Prostate gland (tissue), 2 donors: ENCODE measurements around the gene TPM2.

Experiments
- POLR2A ChIP-seq: fragments of 450-650 bp; IDR thresholded peaks from one replicate; pipeline ENCODE4 v1.6.1; 2016; ENCODE audit warnings: antibody characterized with exemption, mild to moderate bottlenecking
- TF ChIP-seq, protein P1 (sequence below), 4 experiments: fragments of 200-600 bp in 2 of 4; fragments of 450-650 bp in 2 of 4; sonication (generic) in 2 of 4; IDR thresholded peaks; 1 replicate in 3 of 4; 2 replicates in 1 of 4; pipeline ENCODE4 v1.5.1; 2016 to 2019; ENCODE audit warnings: antibody characterized with exemption in 4 of 4, mild to moderate bottlenecking in 2 of 4, moderate library complexity in 2 of 4

DNA sequence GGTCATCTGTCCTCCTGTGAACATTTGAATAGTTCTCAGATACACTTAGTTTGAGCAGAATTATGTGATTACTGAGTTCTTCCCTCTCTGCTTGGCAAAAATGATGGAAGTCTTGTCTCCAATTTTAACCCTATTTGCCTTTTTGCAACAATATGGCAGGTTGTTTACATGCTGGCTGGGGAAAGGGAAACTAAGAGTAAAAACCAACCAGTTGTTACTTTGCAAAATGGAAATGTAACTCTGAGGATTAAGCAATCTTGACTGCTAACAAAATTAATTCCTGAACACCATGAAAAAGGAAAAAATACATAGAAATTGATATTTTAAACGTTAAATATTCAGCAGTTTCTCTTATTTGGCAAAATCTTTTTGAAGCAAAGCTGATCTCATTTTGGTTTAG lies 50.1 kb downstream of the TPM2 start:
- TF ChIP-seq, protein P1, sequence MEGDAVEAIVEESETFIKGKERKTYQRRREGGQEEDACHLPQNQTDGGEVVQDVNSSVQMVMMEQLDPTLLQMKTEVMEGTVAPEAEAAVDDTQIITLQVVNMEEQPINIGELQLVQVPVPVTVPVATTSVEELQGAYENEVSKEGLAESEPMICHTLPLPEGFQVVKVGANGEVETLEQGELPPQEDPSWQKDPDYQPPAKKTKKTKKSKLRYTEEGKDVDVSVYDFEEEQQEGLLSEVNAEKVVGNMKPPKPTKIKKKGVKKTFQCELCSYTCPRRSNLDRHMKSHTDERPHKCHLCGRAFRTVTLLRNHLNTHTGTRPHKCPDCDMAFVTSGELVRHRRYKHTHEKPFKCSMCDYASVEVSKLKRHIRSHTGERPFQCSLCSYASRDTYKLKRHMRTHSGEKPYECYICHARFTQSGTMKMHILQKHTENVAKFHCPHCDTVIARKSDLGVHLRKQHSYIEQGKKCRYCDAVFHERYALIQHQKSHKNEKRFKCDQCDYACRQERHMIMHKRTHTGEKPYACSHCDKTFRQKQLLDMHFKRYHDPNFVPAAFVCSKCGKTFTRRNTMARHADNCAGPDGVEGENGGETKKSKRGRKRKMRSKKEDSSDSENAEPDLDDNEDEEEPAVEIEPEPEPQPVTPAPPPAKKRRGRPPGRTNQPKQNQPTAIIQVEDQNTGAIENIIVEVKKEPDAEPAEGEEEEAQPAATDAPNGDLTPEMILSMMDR (IDR thresholded peaks at IDR 0.05): no peak
- no peak for TF ChIP-seq POLR2A
